ENCODE results near the gene STEAP1.

GRCh38 chr7:90155206-90155605 is 937 bp downstream of the STEAP1 start:
- TF ChIP-seq CTCF (IDR thresholded peaks at IDR 0.05) (no peak), POLR2AphosphoS5 (IDR thresholded peaks at IDR 0.05) (no peak)
